ENCODE measurements around the gene TSC2. TPM values are rescaled to one million over a fixed set of nuclear protein-coding genes. Genes with fewer than 3 reads are reported as not detected.

Gene TSC2
- total and polyA plus RNA-seq, 12 donors, result 18.6 to 333 (median 92.6) TPM

- intact Hi-C loops (cut with DNase I), result no loop called here
- Histone ChIP-seq H3K27ac (no peak overlapping the region), H3K27me3 (no peaks in the 10 kb centered on the region), H3K4me3 (no peak overlapping the region), H3K9me3 (replicated peaks in 1 of 3) (no peaks in the 10 kb centered on the region), H3K36me3 (replicated peaks in 1 of 2) (no peaks in the 10 kb centered on the region), H3K4me1 (replicated peaks in 1 of 2) (peaks cover 12 to 13% of the 10 kb centered on the region in 2 donors)
- 81 to 90% (median 88%) methylated on average over 12 to 15 of the region's 15 CpGs for WGBS, 4 donors
- DNase-seq, result no peak
- TF ChIP-seq CTCF (IDR thresholded peaks at IDR 0.05) (no peak), POLR2A (IDR thresholded peaks at IDR 0.05) (no peak)
Observed at GRCh38 chr16:2013527-2013926, 34.3 kb upstream of the TSC2 start.

GRCh38 chr16:2015117-2015946, 32.5 kb upstream of the TSC2 start:
- Histone ChIP-seq H3K36me3 (replicated peaks in 1 of 2) (no peaks in the 10 kb centered on the region), H3K9me3 (replicated peaks in 1 of 3) (no peaks in the 10 kb centered on the region), H3K4me1 (replicated peaks in 1 of 2) (peaks cover 2 to 4% of the 10 kb centered on the region in 2 donors), H3K27me3 (peaks cover 15% of the 10 kb centered on the region), H3K4me3 (no peak overlapping the region), H3K27ac (no peak overlapping the region)
- TF ChIP-seq CTCF (IDR thresholded peaks at IDR 0.05), result no peak
- no peak for TF ChIP-seq POLR2A (IDR thresholded peaks at IDR 0.05)
- DNase-seq, result no peak
- intact Hi-C loops (cut with DNase I), result no loop called here
- WGBS, 4 donors, result 77 to 87% (median 78%) methylated on average over 23 to 24 of the region's 24 CpGs

- no peaks in the 10 kb centered on the region for H3K9me3 ChIP-seq (replicated peaks in 1 of 3)
- 72 to 84% (median 82%) methylated on average over 7 of the region's 7 CpGs for WGBS, 4 donors
- no peak overlapping the region for H3K4me3 ChIP-seq
- intact Hi-C loops (cut with DNase I), result no loop called here
- no peaks in the 10 kb centered on the region for H3K4me1 ChIP-seq (replicated peaks in 1 of 2)
- H3K36me3 ChIP-seq (replicated peaks in 1 of 2), result no peaks in the 10 kb centered on the region
- H3K27ac ChIP-seq, result no peak overlapping the region
- peaks cover 17% of the 10 kb centered on the region for H3K27me3 ChIP-seq
- no peak for DNase-seq
- TF ChIP-seq POLR2A (IDR thresholded peaks at IDR 0.05), result no peak
- TF ChIP-seq CTCF (IDR thresholded peaks at IDR 0.05), result no peak
Observed at GRCh38 chr16:2015947-2016208, 31.9 kb upstream of the TSC2 start.

- DNase-seq, result no peak
- no peak overlapping the region for H3K4me3 ChIP-seq
- intact Hi-C loops (cut with DNase I), result no loop called here
- H3K27ac ChIP-seq, result no peak overlapping the region
- no peaks in the 10 kb centered on the region for H3K9me3 ChIP-seq (replicated peaks in 1 of 3)
- H3K4me1 ChIP-seq (replicated peaks in 1 of 2), result no peaks in the 10 kb centered on the region
- 21 to 26% (median 24%) methylated on average over 3 to 13 of the region's 13 CpGs for WGBS, 4 donors
- peak in 3 of 6 experiments; percentile 6 to 19 (median 17) for TF ChIP-seq CTCF (IDR thresholded peaks at IDR 0.05)
- no peak for TF ChIP-seq POLR2A (IDR thresholded peaks at IDR 0.05)
- H3K36me3 ChIP-seq (replicated peaks in 1 of 2), result no peaks in the 10 kb centered on the region
- H3K27me3 ChIP-seq, result peaks cover 17% of the 10 kb centered on the region
Observed at GRCh38 chr16:2016407-2016922, 31.3 kb upstream of the TSC2 start.
